Neural cell (in vitro differentiated cells): ENCODE measurements around the gene OAT. TPM values are rescaled to one million over a fixed set of nuclear protein-coding genes. Genes with fewer than 3 reads are reported as not detected.
"Not testable (repeated sequence)": the region's sequence is repeated elsewhere in the genome, so short reads cannot be mapped to it uniquely, and the experiment has no call there.

Experiments used
- H2AFZ ChIP-seq: fragments of 200-600, 300-800 bp; sonication (generic), shearing (Covaris generic); 2 replicates; pipeline ENCODE4 v1.6.0; 2014; ENCODE audit warnings: low read depth, mild to moderate bottlenecking, antibody characterized with exemption, low read length, moderate library complexity
- H3F3A ChIP-seq: fragments of 200-600 bp; shearing (Covaris generic); 2 replicates; pipeline ENCODE4 v1.6.1; 2016; ENCODE audit warnings: mild to moderate bottlenecking, moderate library complexity, mixed read lengths, antibody characterized with exemption, low read length; ENCODE audit not compliant: insufficient read depth, poor library complexity, severe bottlenecking
- H3K27ac ChIP-seq: fragments of 200-600, 300-800 bp; sonication (generic), shearing (Covaris generic); 2 replicates; pipeline ENCODE4 v1.5.1; 2014; ENCODE audit warnings: mild to moderate bottlenecking, low read length, moderate library complexity
- H3K27me3 ChIP-seq: fragments of 300-800, 200-600 bp; sonication (generic), shearing (Covaris generic); 2 replicates; pipeline ENCODE4 v1.6.0; 2014; ENCODE audit warnings: mild to moderate bottlenecking, low read depth, low read length, moderate library complexity; ENCODE audit not compliant: insufficient read depth
- H3K36me3 ChIP-seq: fragments of 300-800, 200-600 bp; sonication (generic), shearing (Covaris generic); 2 replicates; pipeline ENCODE4 v1.5.1; 2014; ENCODE audit warnings: mild to moderate bottlenecking, antibody characterized with exemption, low read length, moderate library complexity; ENCODE audit not compliant: insufficient read depth
- H3K4me2 ChIP-seq: fragments of 300-800, 200-600 bp; sonication (generic), shearing (Covaris generic); 2 replicates; pipeline ENCODE4 v1.6.0; 2014; ENCODE audit warnings: mild to moderate bottlenecking, low read length
- H3K4me3 ChIP-seq: fragments of 300-800, 200-600 bp; sonication (generic), shearing (Covaris generic); 2 replicates; pipeline ENCODE4 v1.5.1; 2014; ENCODE audit warnings: mild to moderate bottlenecking, low read length, moderate library complexity
- H3K79me2 ChIP-seq: fragments of 200-600 bp; shearing (Covaris generic); replicated peaks from 2 replicates; pipeline ENCODE4 v1.6.0; 2014; ENCODE audit warnings: mild to moderate bottlenecking, low read length, moderate library complexity; ENCODE audit not compliant: insufficient read depth
- H3K9ac ChIP-seq: fragments of 300-800, 200-600 bp; sonication (generic), shearing (Covaris generic); 2 replicates; pipeline ENCODE4 v1.6.1; 2016; ENCODE audit warnings: mild to moderate bottlenecking, low read length, mixed read lengths
- H3K9me2 ChIP-seq: fragments of 200-600 bp; shearing (Covaris generic); 2 replicates; pipeline ENCODE4 v1.6.1; 2016; ENCODE audit warnings: mild to moderate bottlenecking, low read length, mixed read lengths; ENCODE audit not compliant: insufficient read depth
- H3K9me3 ChIP-seq: fragments of 200-600, 300-800 bp; sonication (generic), shearing (Covaris generic); 2 replicates; pipeline ENCODE4 v1.6.1; 2016; ENCODE audit warnings: mild to moderate bottlenecking, mixed run types, low read length, moderate library complexity, mixed read lengths
- H4K20me1 ChIP-seq: fragments of 200-600 bp; shearing (Covaris generic); 2 replicates; pipeline ENCODE4 v1.6.1; 2016; ENCODE audit warnings: mild to moderate bottlenecking, mixed run types; ENCODE audit not compliant: insufficient read depth
- CTCF ChIP-seq: fragments of 450-650 bp; IDR thresholded peaks from 2 replicates; pipeline ENCODE4 v1.5.1; 2014; ENCODE audit warnings: antibody characterized with exemption, mild to moderate bottlenecking, moderate library complexity; ENCODE audit not compliant: poor library complexity, severe bottlenecking
- EP300 ChIP-seq: fragments of 450-650 bp; conservative IDR thresholded peaks from 2 replicates; pipeline ENCODE4 v1.6.1; 2014; ENCODE audit warnings: antibody characterized with exemption, mild to moderate bottlenecking, moderate library complexity; ENCODE audit not compliant: poor library complexity, severe bottlenecking
- EZH2 ChIP-seq: fragments of 200-600, 300-800 bp; shearing (Covaris generic), sonication (generic); IDR thresholded peaks from 2 replicates; pipeline ENCODE4 v1.6.1; 2014; ENCODE audit warnings: antibody characterized with exemption, low read length, borderline replicate concordance, mild to moderate bottlenecking; ENCODE audit not compliant: insufficient read depth, poor library complexity, severe bottlenecking
- MXI1 ChIP-seq: fragments of 450-650 bp; conservative IDR thresholded peaks from 2 replicates; pipeline ENCODE4 v1.6.1; 2014; ENCODE audit warnings: antibody characterized with exemption, mild to moderate bottlenecking; ENCODE audit not compliant: poor library complexity, severe bottlenecking
- POLR2AphosphoS5 ChIP-seq: IDR thresholded peaks from 2 replicates; pipeline ENCODE4 v1.6.1; 2012
- RAD21 ChIP-seq: fragments of 450-650 bp; conservative IDR thresholded peaks from 2 replicates; pipeline ENCODE4 v1.6.1; 2014; ENCODE audit warnings: antibody characterized with exemption, mild to moderate bottlenecking, moderate library complexity
- REST ChIP-seq: IDR thresholded peaks from 2 replicates; pipeline ENCODE4 v1.6.1; 2012; ENCODE audit warnings: borderline replicate concordance
- SMC3 ChIP-seq: fragments of 450-650 bp; conservative IDR thresholded peaks from 2 replicates; pipeline ENCODE4 v1.6.1; 2014; ENCODE audit warnings: antibody characterized with exemption, mild to moderate bottlenecking, moderate library complexity; ENCODE audit not compliant: poor library complexity
- TAF1 ChIP-seq: IDR thresholded peaks from 2 replicates; pipeline ENCODE4 v1.6.1; 2012; ENCODE audit warnings: low read depth
- polyA plus RNA-seq: library from polyadenylated mRNA; depleted of rRNA; stranded (reverse); fragments of >200 nt; gene quantifications from 2 replicates; pipeline ENCODE4 v1.2.3, GENCODE V29; 2014

Gene OAT
- polyA plus RNA-seq, 1 donor from 2014 or later: 132 TPM

GRCh38 chr10:124370426-124370825 is 48.3 kb downstream of the OAT start:
- H2AFZ ChIP-seq: no peak overlapping the region
- H4K20me1 ChIP-seq: no peaks in the 10 kb centered on the region
- no peak overlapping the region for H3K9ac ChIP-seq
- no peaks in the 10 kb centered on the region for H3K79me2 ChIP-seq
- H3K4me2 ChIP-seq: no peak overlapping the region
- H3K36me3 ChIP-seq: no peaks in the 10 kb centered on the region
- TF ChIP-seq MXI1 (no peak), EP300 (no peak), RAD21 (no peak), REST (no peak), POLR2AphosphoS5 (no peak)
- H3K27me3 ChIP-seq: no peaks in the 10 kb centered on the region
- H3K9me3 ChIP-seq: no peaks in the 10 kb centered on the region
- no peak overlapping the region for H3K4me3 ChIP-seq
- no peaks in the 10 kb centered on the region for H3K9me2 ChIP-seq
- no peaks in the 10 kb centered on the region for H3F3A ChIP-seq
- no peak overlapping the region for H3K27ac ChIP-seq

GRCh38 chr10:124369986-124370385 is 48.7 kb downstream of the OAT start:
- H3K4me3 ChIP-seq: no peak overlapping the region
- no peaks in the 10 kb centered on the region for H3K9me2 ChIP-seq
- no peak for TF ChIP-seq CTCF
- no peak for TF ChIP-seq EZH2
- no peak for TF ChIP-seq EP300
- TF ChIP-seq REST: no peak
- no peak for TF ChIP-seq POLR2AphosphoS5
- TF ChIP-seq MXI1: no peak
- no peak for TF ChIP-seq RAD21
- no peak for TF ChIP-seq SMC3
- TF ChIP-seq TAF1: no peak
- no peak overlapping the region for H3K4me2 ChIP-seq
- H4K20me1 ChIP-seq: no peaks in the 10 kb centered on the region
- no peak overlapping the region for H3K9ac ChIP-seq
- H3K9me3 ChIP-seq: no peaks in the 10 kb centered on the region
- H3F3A ChIP-seq: no peaks in the 10 kb centered on the region
- H3K36me3 ChIP-seq: no peaks in the 10 kb centered on the region
- no peak overlapping the region for H2AFZ ChIP-seq
- no peaks in the 10 kb centered on the region for H3K27me3 ChIP-seq
- H3K79me2 ChIP-seq: no peaks in the 10 kb centered on the region
- H3K27ac ChIP-seq: no peak overlapping the region

GRCh38 chr10:124369533-124369932 is 49.2 kb downstream of the OAT start:
- not testable (repeated sequence) for H3K9me3 ChIP-seq, H4K20me1 ChIP-seq, H3K27me3 ChIP-seq, H3K27ac ChIP-seq, H3K4me3 ChIP-seq, H3K9me2 ChIP-seq, H3F3A ChIP-seq, H3K4me2 ChIP-seq, H3K9ac ChIP-seq, H3K79me2 ChIP-seq, H2AFZ ChIP-seq, H3K36me3 ChIP-seq
